ENCODE data around the gene NFASC.

- no peak for TF ChIP-seq EZH2 (IDR thresholded peaks at IDR 0.05; ENCODE audit: insufficient read depth, poor library complexity, severe bottlenecking)
- no peak for TF ChIP-seq EZH2phosphoT487 (IDR thresholded peaks at IDR 0.05; ENCODE audit: insufficient read depth, low read depth)
Measured at GRCh38 chr1:205028924-205029323, 158.3 kb downstream of the NFASC start.

All from GM23248 (cell line).